Epithelial cell of proximal tubule (primary cell): ENCODE results near the gene KHK. TPM values are rescaled to one million over a fixed set of nuclear protein-coding genes. Genes with fewer than 3 reads are reported as not detected.

Experiments
- DNase-seq: peaks from one replicate; pipeline ENCODE4 v3.0.0-alpha.2; 2011; ENCODE audit warnings: low read depth
- H3K4me3 ChIP-seq: 2 replicates; pipeline ENCODE4 v1.5.1; 2011; ENCODE audit warnings: low read depth, mild to moderate bottlenecking, low read length
- CTCF ChIP-seq: conservative IDR thresholded peaks from 2 replicates; pipeline ENCODE4 v1.5.1; 2012; ENCODE audit warnings: low read depth, mild to moderate bottlenecking, low read length
- total RNA-seq: library from RNA; depleted of rRNA; stranded (reverse); fragments of >200 nt; gene quantifications from 2 replicates; pipeline ENCODE4 v1.2.3, GENCODE V29; 2015

KHK gene
- total RNA-seq, 1 donor from 2014 or later = 6.1 TPM

- peak; percentile 9 for DNase-seq
- peak; percentile 35 for TF ChIP-seq CTCF
- peak within 1 kb of the TSS; percentile 75 for H3K4me3 ChIP-seq
Observed at GRCh38 chr2:27133905-27134780, 47.6 kb downstream of the KHK start, which contains the start of gene PREB. Gene PREB, minus strand, starts transcription at chr2:27134636. Its CDS starts 215 bp downstream, at chr2:27134421.

DNA sequence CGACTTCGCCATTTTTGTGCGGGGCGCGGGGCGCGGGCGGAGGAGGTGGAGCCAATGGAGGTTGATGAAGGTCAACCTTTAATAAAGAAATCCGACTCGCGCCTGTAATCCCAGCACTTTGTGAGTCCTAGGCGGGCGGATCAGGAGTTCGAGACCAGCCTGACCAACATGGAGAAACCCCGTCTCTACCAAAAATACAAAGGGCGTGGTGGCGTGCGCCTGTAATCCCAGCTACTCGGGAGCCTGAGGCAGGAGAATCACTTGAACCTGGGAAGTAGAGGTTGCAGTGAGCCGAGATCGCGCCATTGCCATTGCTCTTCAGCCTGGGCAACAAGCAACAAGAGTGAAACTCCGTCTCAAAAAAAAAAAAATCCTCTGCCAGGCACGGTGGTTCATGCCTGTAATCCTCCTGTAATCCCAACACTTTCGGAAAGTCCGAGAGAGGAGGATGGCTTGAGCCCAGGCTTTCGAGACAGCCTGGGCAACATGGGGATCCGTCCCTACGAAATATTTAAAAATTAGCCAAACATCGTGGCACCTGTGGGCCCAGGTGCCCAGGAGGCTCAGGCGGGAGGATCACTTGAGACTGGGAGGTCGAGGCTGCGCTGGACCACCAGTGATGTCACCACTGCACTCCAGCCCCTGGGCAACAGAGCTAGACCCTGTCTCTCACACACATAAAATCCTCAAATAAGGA is 48.4 kb downstream of the KHK start:
- no peak for DNase-seq
- TF ChIP-seq CTCF = no peak
- H3K4me3 ChIP-seq = peak overlapping the region; percentile 75

GRCh38 chr2:27135478-27135955 is 48.9 kb downstream of the KHK start:
- no peak overlapping the region for H3K4me3 ChIP-seq
- no peak for DNase-seq
- no peak for TF ChIP-seq CTCF

DNA sequence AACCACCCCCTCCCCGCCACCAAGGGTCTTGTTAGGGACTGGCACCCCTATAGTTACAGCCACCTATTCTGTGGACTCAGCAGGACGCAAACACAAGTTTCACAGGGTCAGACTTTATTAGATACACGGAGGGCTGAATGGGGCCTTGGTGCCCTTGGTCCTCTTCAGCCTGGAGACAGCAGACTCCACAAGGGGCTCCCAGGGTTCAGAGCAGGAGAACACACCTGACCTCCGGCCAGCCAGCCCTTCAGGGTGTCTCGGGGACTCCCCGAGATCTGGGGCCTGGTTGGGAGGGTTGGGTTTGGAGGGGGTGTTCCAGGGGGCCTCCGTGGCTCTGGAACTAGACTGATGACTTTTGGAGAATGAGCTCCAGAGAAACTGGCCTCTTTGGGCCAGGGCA is 50.2 kb downstream of the KHK start:
- no peak overlapping the region for H3K4me3 ChIP-seq
- no peak for TF ChIP-seq CTCF
- no peak for DNase-seq

DNA sequence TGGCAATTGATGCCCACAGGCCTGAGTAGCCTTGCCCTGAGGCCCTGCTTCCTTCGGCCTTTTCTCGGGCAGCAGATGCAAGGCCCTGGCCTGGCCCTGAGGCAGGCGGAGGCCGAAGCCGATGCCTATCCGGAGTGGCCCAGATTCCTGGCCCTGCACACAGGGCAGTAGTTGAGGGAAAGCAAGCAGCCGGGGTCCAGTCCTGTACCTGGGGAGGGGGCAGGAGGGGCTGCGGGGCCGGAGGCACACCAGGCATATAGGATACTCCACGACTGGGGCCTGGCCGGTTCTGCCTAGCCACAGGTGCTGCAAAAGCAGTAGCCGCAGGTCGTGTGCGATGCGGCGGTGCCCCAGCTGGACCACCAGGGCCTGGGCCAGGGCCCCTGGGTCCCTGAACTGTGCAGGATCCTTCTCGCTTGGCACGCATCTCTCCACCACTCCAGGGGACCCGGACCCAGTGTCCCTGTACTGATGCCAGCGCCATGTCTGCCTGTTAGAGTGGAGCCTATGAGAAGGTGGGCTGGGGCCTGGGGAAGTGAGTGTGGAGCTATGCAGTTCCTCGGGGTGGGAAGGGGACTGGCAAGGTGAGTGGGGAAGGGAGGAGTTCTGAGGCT is 50.9 kb downstream of the KHK start:
- no peak for DNase-seq
- TF ChIP-seq CTCF = no peak
- H3K4me3 ChIP-seq = no peak overlapping the region

GRCh38 chr2:27138111-27138510 is 51.5 kb downstream of the KHK start:
- DNase-seq = no peak
- no peak for TF ChIP-seq CTCF
- H3K4me3 ChIP-seq = no peak overlapping the region
